Measurements from ENCODE around the gene LANCL2. TPM values are rescaled to one million over a fixed set of nuclear protein-coding genes. Genes with fewer than 3 reads are reported as not detected.

LANCL2 gene
- total RNA-seq, 1 experiment from 2014 or later, result 26.4 TPM

GRCh38 chr7:55435466-55435865 lies 70.3 kb downstream of the LANCL2 start:
- Mint-ChIP-seq H3K36me3 (ENCODE audit: insufficient read depth in 1 of 3, low read depth in 3 of 3) (no peaks in the 10 kb centered on the region), H3K9me3 (no peaks in the 10 kb centered on the region), H3K4me3 (no peak overlapping the region), H3K27me3 (ENCODE audit: low read depth) (peaks cover 3% of the 10 kb centered on the region; the same call in 1 of the 2 replicates), H3K4me1 (peaks cover 6 to 7% of the 10 kb centered on the region in 2 experiments; a peak in 3 of 4 replicates), H3K27ac (no peak overlapping the region)
- Histone ChIP-seq H2BK12ac (ENCODE audit: insufficient read length, low read depth, low read length) (no peak overlapping the region), H3T11ph (ENCODE audit: low read length) (no peak overlapping the region), H3K23me2 (ENCODE audit: insufficient read length, low read depth, low read length, poor library complexity, severe bottlenecking) (no peaks in the 10 kb centered on the region), H3K56ac (ENCODE audit: insufficient read length, low read depth, low read length) (no peak overlapping the region), H3K4me1 (ENCODE audit: insufficient read depth, low read length) (no peaks in the 10 kb centered on the region), H2BK5ac (ENCODE audit: insufficient read length, low read length) (no peak overlapping the region), H2AK5ac (ENCODE audit: insufficient read length, low read length) (no peak overlapping the region), H3K4me2 (ENCODE audit: insufficient read depth, insufficient read length, low read length) (no peak overlapping the region), H4K5ac (ENCODE audit: insufficient read length, low read depth, low read length) (no peak overlapping the region), H4K8ac (replicated peaks; ENCODE audit: insufficient read length, low read depth, low read length) (no peak overlapping the region), H2BK20ac (ENCODE audit: low read depth, low read length, poor library complexity, severe bottlenecking) (no peak overlapping the region), H3K18ac (ENCODE audit: insufficient read length, low read depth, low read length) (no peak overlapping the region), H3K79me2 (ENCODE audit: insufficient read depth, low read length) (no peaks in the 10 kb centered on the region), H2AFZ (ENCODE audit: low read length) (no peak overlapping the region), H2BK15ac (ENCODE audit: low read depth, low read length) (no peak overlapping the region), H2BK120ac (ENCODE audit: low read depth, low read length, poor library complexity, severe bottlenecking) (no peak overlapping the region), H4K91ac (ENCODE audit: insufficient read length, low read depth, low read length) (no peak overlapping the region), H4K20me1 (ENCODE audit: control insufficient read depth, insufficient read depth, insufficient read length) (no peaks in the 10 kb centered on the region), H3K27ac (ENCODE audit: insufficient read length, low read depth, low read length) (no peak overlapping the region), H3K14ac (ENCODE audit: insufficient read depth, low read length) (no peak overlapping the region), H3K79me1 (ENCODE audit: insufficient read depth, low read depth, low read length, poor library complexity, severe bottlenecking) (no peaks in the 10 kb centered on the region), H3K27me3 (ENCODE audit: insufficient read depth, low read length) (no peaks in the 10 kb centered on the region), H3K23ac (ENCODE audit: insufficient read length, low read depth, low read length) (no peak overlapping the region), H3K9me3 (ENCODE audit: control insufficient read depth, low read depth, low read length) (no peaks in the 10 kb centered on the region), H3K4ac (ENCODE audit: low read depth, low read length) (no peak overlapping the region), H3K9ac (ENCODE audit: extremely low read depth, insufficient read length, low read length) (no peak overlapping the region)
- no peak for DNase-seq
- no peak for TF ChIP-seq CTCF (conservative IDR thresholded peaks at IDR 0.05)
- no CpG with 5 or more reads among the region's 10 CpGs for WGBS (ENCODE audit: extremely low coverage, insufficient read length, low lambda C conversion rate)

Data from H9 (cell line).